ENCODE results near the gene HEBP2.
"Not testable (repeated sequence)": the region's sequence is repeated elsewhere in the genome, so short reads cannot be mapped to it uniquely, and the experiment has no call there.

Gene HEBP2

GRCh38 chr6:138424004-138424904, 20.2 kb downstream of the HEBP2 start:
- DNase-seq = no peak

- DNase-seq = not testable (repeated sequence)
Measured at GRCh38 chr6:138425256-138425655, 21.2 kb downstream of the HEBP2 start.

GRCh38 chr6:138426500-138427123, 22.6 kb downstream of the HEBP2 start:
- DNase-seq = no peak

GRCh38 chr6:138427701-138428100, 23.7 kb downstream of the HEBP2 start:
- DNase-seq = no peak

GRCh38 chr6:138428944-138429598, 25.0 kb downstream of the HEBP2 start:
- peak; percentile 55 for DNase-seq

GRCh38 chr6:138429761-138430160, 25.7 kb downstream of the HEBP2 start:
- DNase-seq = no peak

GRCh38 chr6:138430361-138431145, 26.5 kb downstream of the HEBP2 start:
- no peak for DNase-seq

- DNase-seq = no peak
Measured at GRCh38 chr6:138431256-138432062, 27.4 kb downstream of the HEBP2 start.

- DNase-seq = no peak
Measured at GRCh38 chr6:138432063-138432356, 28.0 kb downstream of the HEBP2 start.

- no peak for DNase-seq
Measured at GRCh38 chr6:138434096-138434495, 30.1 kb downstream of the HEBP2 start.

- DNase-seq = no peak
Measured at GRCh38 chr6:138434925-138435324, 30.9 kb downstream of the HEBP2 start.

GRCh38 chr6:138439546-138439945, 35.5 kb downstream of the HEBP2 start:
- no peak for DNase-seq

GRCh38 chr6:138440296-138440695, 36.3 kb downstream of the HEBP2 start:
- DNase-seq = no peak

- DNase-seq = no peak
Measured at GRCh38 chr6:138440758-138441357, 36.8 kb downstream of the HEBP2 start.

- DNase-seq = no peak
Measured at GRCh38 chr6:138441965-138442364, 37.9 kb downstream of the HEBP2 start.

- DNase-seq = no peak
Measured at GRCh38 chr6:138442663-138443062, 38.6 kb downstream of the HEBP2 start.

GRCh38 chr6:138443979-138444378, 40.0 kb downstream of the HEBP2 start:
- no peak for DNase-seq

GRCh38 chr6:138446821-138447220, 42.8 kb downstream of the HEBP2 start:
- no peak for DNase-seq

- no peak for DNase-seq
Measured at GRCh38 chr6:138450445-138450844, 46.4 kb downstream of the HEBP2 start.

- no peak for DNase-seq
Measured at GRCh38 chr6:138451043-138451442, 47.0 kb downstream of the HEBP2 start.

- no peak for DNase-seq
Measured at GRCh38 chr6:138454981-138455706, 51.1 kb downstream of the HEBP2 start.
